Heart left ventricle (tissue), 13 donors: ENCODE data around the gene GPR183.

Experiments
- CTCF ChIP-seq, 12 donors: fragments of 200-600 bp; sonication (generic) in 4 of 12; IDR thresholded peaks; one replicate each; pipeline versions ENCODE4 v1.5.0 to v1.8.0; 2018 to 2022; ENCODE audit warnings: antibody characterized with exemption in 12 of 12, mild to moderate bottlenecking in 5 of 12
- POLR2A ChIP-seq, 2 donors: fragments of 450-650 bp; IDR thresholded peaks; one replicate each; pipeline ENCODE4 v1.6.1; 2017; ENCODE audit warnings: antibody characterized with exemption in 2 of 2, mild to moderate bottlenecking in 2 of 2, moderate library complexity in 2 of 2
- donor health status: ischemic (EF 13 %, LVEDD 7.1; RV severe dilation, severe dysfunction).
- donor health status: DM: no; HTN: yes; CAD: no.
- donor health status: DM: no; HTN: no; CAD: no.
- donor health status: ischemic (EF 25% LVEDD 6.9; RV normal size, moderate dysfunction).
- donor health status: ischemic (EF 25% LVEDD 5.7; RV mildly dilated, moderate dysfunction).
- donor health status: ischemic (EF 35%, LVEDD 5.7; RV mildly dilated, moderate dysfunction).
- donor health status: nonischemic (EF 11% LVEDD 7.7; RV severe dilation, severe dysfunction).
- donor health status: DM: yes; HTN: yes; CAD: no.
- donor health status: PGD.
- donor health status: ischemic (EF 29% LVEDD 5.4; RV normal size, mild dysfunction).
- donor health status: nonischemic (EF 23%, LVEDD 6.1; RV moderate dilation, normal function).

DNA sequence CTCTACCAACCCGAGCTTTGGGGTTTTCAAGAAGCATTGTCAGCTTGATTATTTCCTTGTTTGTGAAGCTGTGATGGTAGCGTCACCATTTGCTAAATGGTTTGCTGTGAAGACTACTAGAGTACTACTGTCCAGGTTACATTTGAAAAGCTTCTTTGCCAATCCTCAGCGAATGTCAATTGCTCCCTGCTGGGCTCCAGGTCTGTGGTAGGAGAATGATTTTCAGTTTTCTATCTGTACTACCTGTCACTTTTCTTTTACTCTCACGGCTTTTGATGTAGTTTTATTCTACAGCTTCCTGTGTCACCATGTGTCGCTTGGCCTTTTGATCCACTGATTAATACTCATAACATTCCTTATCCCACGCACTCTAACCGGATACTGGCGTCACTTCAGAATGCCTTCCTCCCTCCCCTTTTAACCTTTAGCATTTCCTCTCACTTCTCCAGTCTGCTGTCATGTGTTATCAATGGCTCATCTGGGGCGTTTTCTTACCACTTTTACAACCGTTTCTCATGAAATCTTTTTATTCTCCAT, 7.5 kb upstream of the GPR183 start:
- TF ChIP-seq CTCF (IDR thresholded peaks at IDR 0.05), result no peak
- TF ChIP-seq POLR2A (IDR thresholded peaks at IDR 0.05), result no peak
